GM18873 (cell line): Measurements from ENCODE around the gene KCNA2.

Source experiments
- ATAC-seq: cut with Tn5 transposase; IDR thresholded peaks from one replicate; pipeline ENCODE4 v1.9.1; 2021; ENCODE audit warnings: mild to moderate bottlenecking, moderate library complexity, moderate number of reproducible peaks; ENCODE audit not compliant: unreplicated experiment, low FRiP score

Gene KCNA2

DNA sequence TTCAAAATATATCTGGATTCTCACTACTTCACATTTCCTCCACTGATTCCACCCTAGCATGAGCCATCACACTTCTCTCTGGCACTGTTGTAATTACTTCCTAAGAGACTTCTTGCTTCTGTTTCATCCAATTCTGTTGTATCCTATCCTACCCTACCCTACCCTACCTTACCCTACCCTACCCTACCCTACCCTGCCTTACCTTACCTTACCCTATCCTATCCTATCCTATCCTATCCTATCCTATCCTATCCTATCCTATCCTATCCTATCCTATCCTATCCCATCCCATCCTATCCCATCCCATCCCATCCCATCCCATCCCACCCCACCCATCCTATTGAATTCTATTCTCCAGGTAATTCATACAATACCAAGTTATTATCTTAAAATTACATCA lies 29.7 kb downstream of the KCNA2 start:
- no peak for ATAC-seq

- no peak for ATAC-seq
These were observed 32.8 kb downstream of the KCNA2 start for GRCh38 chr1:110573314-110573713.

DNA sequence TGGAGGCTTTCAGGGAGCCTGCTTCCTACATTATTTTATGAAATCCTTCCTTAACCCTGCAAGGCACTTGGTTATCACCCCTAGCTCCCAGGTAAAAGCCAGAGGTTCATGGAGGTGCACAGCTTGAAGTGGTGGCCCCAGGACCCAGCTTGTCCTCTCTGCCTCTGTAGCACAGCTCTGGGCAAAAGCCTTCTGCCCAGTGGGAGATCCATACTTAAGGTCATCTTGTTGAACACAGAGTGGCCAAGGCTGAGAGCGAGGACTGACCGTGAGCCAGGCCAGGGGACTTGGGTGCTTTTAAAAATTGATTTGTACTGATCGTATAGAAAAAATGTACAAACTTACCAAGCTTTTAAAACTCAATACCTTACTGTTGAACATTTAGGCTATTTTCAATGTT lies 33.4 kb downstream of the KCNA2 start:
- no peak for ATAC-seq

DNA sequence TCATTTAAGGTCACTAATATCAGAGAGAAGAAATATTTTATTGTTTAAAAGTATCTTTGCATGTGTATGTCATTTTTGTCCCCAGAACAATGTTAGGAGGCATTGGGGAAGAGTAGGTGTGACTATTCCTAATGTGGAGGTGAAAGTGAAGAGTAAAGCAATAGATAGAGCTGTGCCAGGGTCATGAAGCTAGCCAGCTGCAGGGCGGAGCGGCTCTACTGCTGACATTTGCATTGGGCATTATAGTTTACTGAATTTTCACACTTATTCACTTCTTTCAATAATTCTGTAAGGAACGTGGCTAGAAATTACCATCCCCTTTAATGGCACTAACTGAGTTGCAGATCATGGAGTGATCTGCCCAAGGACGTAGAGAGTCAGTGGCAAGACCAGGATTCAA lies 35.3 kb downstream of the KCNA2 start:
- ATAC-seq: no peak

- ATAC-seq: no peak
These were observed 35.9 kb downstream of the KCNA2 start for GRCh38 chr1:110570307-110570706.

- no peak for ATAC-seq
These were observed 39.3 kb downstream of the KCNA2 start for GRCh38 chr1:110566836-110567235.

DNA sequence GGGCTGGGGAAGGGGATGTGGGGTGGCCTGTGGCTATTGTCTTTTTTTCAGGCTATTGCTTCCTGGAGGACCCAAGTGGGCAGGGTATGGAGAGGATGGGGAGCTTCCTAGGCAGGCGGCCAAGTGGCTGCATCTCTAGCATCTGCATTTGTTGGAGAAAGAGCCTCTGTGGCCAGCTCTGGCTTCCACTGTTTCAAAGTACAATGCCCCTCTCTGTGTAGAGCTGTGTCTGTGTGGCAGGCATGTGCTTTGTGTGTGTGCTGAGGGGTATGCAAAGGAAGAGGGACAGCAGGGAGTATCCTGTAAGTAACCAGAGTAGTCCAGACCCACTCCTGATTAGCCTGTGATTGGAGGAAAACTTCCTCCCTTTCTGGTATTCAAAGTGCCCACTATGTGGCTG lies 40.6 kb downstream of the KCNA2 start:
- no peak for ATAC-seq

DNA sequence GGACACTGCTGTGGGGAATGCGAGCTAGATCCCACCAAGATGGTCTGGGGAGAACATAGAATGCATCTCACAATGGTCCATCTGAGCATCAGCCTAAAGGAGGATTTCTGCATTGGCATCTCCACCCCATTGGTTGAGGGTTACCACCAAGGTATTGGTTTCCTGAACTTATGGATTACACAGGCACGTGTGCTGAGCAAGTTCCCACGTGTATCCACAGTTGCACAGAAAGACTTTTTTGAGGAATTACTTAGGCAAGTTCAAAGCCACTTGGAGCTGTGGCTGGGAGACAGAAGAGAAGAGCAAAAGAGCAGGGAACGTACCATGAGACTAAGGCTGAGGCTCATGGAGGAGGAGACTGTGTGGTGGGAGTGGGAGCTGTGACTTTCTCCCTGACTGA lies 43.1 kb downstream of the KCNA2 start:
- ATAC-seq: no peak

GRCh38 chr1:110561596-110561995 lies 44.6 kb downstream of the KCNA2 start:
- no peak for ATAC-seq

GRCh38 chr1:110559157-110559556 lies 47.0 kb downstream of the KCNA2 start:
- no peak for ATAC-seq

GRCh38 chr1:110557481-110557880 lies 48.7 kb downstream of the KCNA2 start:
- no peak for ATAC-seq

DNA sequence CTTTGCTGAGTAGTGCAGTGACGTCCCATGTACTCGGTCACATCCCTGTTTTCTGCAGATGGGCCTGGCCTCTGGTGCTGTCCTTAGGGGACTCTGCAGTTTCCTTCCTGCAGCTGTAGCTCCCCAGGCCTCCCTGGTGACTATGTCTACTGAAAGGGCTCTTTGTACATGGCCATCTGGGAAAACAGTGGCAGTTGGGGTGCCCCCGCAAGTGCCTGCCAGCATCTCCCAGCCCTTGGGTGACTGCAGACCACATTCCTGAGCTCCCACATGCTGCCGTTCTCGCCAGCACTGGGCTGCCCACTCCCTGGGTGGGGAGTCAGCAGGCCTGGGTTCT lies 49.7 kb downstream of the KCNA2 start:
- ATAC-seq: no peak

GRCh38 chr1:110555807-110556470 lies 50.2 kb downstream of the KCNA2 start:
- no peak for ATAC-seq

GRCh38 chr1:110554871-110555801 lies 51.0 kb downstream of the KCNA2 start:
- no peak for ATAC-seq

DNA sequence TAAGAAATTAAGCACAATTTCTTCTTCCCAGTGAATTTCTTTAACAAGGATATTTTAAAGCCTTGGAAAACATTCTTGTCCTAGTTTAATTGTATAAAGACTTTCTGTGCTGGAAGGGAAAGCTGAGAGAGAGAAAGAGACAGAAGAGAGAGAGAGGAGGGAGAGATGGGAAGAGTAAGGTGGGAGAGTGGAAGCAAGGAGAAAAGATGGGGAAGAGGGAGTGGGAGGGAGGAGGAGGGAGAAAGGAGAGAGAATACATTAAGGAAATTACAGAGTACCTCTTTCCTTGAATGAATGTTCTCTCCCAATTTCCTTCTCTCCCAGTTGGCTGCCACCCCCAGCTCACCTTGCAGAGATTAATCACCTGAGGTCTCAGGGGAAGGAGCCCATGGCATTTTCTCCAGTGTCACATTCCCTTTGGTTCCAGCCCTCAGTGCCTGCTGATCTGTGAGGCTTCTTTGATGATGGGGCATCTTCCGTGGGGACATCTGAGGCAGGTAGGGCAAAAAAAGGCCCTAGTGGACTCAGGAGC lies 54.8 kb downstream of the KCNA2 start:
- no peak for ATAC-seq

DNA sequence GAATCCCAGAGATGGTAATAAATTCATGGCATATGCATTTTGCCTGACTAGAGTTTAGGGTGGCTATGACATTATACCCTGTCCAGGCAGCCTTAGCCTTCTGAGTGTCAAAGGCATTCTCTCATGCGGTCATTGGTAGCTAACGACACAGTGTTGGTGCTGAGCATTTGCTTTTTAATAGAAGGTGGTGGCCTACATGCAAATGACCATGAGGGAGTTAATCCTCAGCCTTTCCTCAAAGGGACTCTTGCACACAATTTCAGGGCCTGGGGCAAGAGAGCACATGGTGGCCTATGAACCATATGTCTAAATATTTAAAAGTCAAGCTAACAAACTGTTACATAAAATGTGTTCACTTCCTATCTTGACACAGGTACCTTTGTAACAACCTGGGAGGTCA lies 56.3 kb downstream of the KCNA2 start:
- no peak for ATAC-seq

DNA sequence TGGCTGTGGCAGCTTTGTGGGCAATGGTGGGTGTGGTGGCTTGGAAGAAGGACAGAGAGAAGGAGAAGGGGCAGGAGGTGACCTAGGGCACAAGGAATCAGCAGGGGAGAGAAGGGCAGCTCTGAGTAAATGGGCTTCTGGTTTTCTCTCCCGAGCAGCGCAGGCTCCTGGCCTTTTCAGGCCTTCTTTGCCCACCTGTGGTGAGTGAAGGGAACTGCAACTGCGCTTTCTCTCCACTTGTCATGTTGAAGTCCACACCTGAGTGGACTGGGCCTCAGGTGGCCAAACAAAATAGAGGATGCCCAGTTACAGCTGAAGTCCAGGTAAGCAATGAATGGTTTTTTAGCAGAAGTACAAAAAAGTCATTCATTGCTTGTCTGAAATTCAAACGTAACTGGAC lies 57.8 kb downstream of the KCNA2 start:
- ATAC-seq: no peak

- ATAC-seq: no peak
These were observed 59.1 kb downstream of the KCNA2 start for GRCh38 chr1:110547017-110547416.

GRCh38 chr1:110545492-110545891 lies 60.7 kb downstream of the KCNA2 start:
- no peak for ATAC-seq

- ATAC-seq: no peak
These were observed 61.4 kb downstream of the KCNA2 start for GRCh38 chr1:110544753-110545152.
